ENCODE results near the gene OR10P1.
"Not testable (repeated sequence)": the region's sequence is repeated elsewhere in the genome, so short reads cannot be mapped to it uniquely, and the experiment has no call there.

The OR10P1 gene, protein sequence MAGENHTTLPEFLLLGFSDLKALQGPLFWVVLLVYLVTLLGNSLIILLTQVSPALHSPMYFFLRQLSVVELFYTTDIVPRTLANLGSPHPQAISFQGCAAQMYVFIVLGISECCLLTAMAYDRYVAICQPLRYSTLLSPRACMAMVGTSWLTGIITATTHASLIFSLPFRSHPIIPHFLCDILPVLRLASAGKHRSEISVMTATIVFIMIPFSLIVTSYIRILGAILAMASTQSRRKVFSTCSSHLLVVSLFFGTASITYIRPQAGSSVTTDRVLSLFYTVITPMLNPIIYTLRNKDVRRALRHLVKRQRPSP

DNA sequence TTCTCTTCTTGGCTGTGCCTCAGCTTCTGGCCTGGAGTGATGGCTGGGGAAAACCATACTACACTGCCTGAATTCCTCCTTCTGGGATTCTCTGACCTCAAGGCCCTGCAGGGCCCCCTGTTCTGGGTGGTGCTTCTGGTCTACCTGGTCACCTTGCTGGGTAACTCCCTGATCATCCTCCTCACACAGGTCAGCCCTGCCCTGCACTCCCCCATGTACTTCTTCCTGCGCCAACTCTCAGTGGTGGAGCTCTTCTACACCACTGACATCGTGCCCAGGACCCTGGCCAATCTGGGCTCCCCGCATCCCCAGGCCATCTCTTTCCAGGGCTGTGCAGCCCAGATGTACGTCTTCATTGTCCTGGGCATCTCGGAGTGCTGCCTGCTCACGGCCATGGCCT lies at the start of gene OR10P1:
Gene OR10P1 (plus strand): TSS at position 40 of the 400 bp plus-strand sequence. CDS start 0 bp downstream, at position 40.
- no peak for DNase-seq (ENCODE audit: low read depth, low spot score)
- no peak within 1 kb of the TSS for H3K27ac ChIP-seq

DNA sequence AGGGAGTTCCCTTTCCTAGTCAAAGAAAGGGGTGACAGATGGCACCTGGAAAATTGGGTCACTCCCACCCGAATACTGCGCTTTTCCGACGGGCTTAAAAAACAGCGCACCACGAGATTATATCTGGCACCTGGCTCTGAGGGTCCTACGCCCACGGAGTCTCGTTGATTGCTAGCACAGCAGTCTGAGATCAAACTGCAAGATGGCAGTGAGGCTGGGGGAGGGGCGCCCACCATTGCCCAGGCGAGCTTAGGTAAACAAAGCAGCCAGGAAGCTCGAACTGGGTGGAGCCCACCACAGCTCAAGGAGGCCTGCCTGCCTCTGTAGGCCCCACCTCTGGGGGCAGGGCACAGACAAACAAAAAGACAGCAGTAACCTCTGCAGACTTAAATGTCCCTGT lies 46.5 kb upstream of the OR10P1 start:
- not testable (repeated sequence) for DNase-seq (ENCODE audit: low read depth, low spot score); H3K27ac ChIP-seq

DNA sequence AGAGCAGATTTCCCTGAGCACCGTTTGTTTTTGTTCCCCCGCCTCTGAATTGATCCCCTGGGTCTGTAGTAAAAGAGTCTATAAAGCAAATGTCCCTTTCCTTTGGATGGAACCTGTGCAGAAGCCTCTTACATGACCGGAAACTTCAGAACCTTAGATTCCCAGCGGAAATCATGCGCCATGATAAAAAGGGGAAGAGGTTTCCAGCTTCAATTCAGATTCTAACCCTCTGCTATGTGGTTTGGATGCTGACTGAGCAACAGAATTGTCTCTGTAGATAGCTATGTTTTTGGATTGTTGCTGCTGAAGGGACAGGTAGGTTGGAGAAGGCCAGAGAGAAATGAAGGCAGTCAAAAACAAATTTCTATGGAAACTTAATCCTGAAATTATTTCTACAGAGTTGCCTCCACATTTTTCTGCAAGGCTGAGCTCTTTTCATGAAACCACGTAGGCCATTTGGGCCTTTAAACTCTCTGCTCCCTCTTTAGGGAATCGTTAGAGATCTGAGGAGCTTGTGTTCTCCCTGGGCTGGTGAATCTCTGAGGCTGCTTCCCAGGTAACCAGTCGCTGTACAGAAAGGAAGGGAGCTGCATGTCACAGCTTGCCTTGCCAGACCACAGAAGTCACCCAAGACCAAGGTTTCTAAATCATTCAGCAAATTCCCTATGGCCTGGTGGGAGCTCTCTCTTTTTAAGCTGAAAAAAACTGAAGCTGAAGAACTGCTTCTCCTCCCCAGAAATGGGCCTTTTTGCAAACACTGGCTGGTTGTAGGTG lies 28.7 kb upstream of the OR10P1 start:
- H3K27ac ChIP-seq: no peak overlapping the region
- peak; percentile 34 for DNase-seq (ENCODE audit: low read depth, low spot score)

DNA sequence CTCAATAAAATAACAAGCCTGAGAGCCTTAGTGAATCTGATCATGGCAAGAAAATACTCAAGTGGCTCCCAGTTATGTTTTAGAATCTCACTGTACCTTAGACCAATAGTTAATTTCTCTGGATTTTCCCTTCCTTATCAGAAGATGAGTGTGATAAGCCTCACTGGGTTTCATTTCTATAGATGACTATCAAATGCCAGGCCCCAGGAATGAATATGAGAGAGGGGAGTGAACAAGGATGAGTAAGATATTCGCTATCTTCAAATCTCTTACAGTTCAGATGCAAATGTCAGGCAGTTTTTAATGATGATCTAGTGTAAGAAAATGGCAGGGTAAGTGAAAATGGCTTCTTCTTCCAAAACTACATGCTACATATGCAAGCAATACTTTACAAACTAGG lies 26.1 kb upstream of the OR10P1 start:
- no peak overlapping the region for H3K27ac ChIP-seq
- DNase-seq (ENCODE audit: low read depth, low spot score): no peak

DNA sequence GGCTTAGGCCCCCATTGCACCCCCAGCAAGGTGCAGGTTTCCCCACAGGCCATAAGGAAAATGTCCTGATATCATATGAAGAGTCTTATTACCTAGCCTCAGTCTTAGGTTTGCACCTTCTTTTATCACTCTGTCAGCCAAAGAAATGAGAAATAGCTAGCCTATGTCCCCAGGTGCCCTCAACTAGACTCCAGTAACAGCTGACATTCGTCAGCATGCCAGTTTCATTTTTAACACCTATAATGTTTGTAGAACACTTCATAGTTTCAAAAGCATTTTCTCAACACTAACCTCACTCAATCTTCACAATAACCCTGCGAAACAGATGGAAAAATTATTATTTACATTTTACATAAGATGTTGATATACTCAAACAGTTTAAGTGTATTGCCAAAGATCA lies 24.0 kb upstream of the OR10P1 start:
- H3K27ac ChIP-seq: no peak overlapping the region

DNA sequence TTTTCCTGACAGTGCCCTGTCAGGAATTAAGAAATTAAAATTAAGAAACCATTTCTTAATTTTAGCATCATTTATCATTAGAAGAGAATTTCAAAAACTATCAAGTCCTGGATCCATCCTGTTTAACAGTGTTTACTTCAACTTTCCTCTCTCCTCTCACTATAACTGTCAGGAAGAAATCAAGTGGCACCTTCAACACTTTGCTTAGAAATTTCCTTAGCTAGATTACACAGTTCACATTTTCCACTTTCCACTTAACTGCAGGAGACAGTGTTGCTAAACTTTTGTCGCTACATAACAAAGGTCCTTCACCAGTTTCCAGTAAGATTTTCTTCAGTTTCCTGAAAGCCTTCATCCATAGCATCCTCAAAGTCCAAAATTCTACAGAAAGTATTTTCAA lies 21.9 kb upstream of the OR10P1 start:
- no peak overlapping the region for H3K27ac ChIP-seq
- DNase-seq (ENCODE audit: low read depth, low spot score): no peak

More for the DNA sequence above, 24.0 kb upstream of the OR10P1 start:
- no peak for DNase-seq (ENCODE audit: low read depth, low spot score)

DNA sequence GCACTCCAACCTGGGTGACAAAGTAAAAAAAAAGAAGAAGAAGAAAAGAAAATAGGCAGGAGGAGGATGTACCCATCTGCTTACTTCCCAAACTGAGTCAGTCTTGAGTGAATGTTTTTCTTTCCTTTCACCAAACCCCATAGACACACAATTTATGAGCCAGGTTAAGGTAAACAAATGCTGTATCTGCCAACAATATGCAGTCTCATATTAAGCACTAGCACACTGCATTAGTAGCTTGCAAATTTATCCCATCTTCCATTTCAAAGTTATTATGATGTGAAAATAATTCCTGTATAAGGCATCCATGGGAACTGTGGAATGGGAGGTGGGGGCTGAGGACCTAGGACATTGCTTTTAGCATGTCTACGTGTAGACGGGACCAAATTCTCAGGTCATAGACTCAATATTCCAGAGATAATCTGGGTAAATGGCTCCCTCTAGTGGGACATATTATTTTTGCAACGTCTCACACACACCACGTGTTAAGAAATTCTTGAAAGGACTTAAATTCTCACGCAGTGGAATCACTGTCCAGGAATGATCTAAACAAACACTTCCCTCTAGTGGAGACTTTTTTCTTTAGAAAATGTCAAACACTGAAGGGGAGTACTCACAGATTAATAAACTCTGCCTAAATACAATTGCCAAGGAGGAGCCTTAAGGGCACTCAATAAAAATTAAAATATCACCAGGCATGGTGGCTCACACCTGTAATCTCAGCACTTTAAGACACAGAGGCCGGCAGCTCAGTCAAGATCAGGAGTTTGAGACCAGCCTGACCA lies 17.1 kb upstream of the OR10P1 start:
- H3K27ac ChIP-seq: no peak overlapping the region
- peak; percentile 52 for DNase-seq (ENCODE audit: low read depth, low spot score)

DNA sequence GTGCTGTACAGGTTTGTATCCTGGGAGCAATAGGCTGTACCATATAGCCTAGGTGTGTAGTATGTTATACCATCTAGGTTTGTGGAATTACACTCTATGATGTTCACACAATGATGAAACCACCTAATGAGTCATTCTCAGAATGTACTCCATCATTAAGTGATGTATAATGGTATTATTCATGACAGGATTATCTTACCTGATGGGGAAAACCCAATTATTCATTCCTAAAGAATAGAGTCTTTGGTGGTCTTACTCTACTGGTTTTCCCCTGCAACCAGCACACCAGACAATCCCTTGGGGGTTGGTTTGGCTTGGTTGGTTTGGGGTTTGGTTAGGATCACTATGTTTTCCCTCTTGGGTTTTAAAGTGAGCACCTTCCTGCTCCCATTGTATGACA lies 12.6 kb upstream of the OR10P1 start:
- no peak overlapping the region for H3K27ac ChIP-seq

DNA sequence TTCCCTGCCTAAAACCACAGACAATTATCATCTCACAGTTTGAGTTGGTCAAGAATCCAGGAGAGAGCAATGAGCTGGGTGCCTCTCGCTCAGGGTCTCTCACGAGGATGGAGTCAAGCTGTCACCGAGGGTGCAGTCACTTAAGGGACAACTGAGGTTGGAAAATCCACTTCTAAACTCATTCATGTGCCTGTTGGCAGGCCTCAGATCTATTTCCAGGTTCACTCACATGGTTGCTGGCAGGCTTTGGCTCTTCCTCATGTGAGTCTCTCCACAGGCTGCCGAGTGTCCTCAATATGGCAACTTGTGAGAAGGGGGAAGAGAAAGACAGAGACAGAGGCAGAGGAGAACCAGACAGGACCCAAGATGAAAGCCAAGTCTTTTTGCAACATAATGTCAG lies 10.5 kb upstream of the OR10P1 start:
- DNase-seq (ENCODE audit: low read depth, low spot score): no peak
- H3K27ac ChIP-seq: no peak overlapping the region

More for the DNA sequence above, 12.6 kb upstream of the OR10P1 start:
- DNase-seq (ENCODE audit: low read depth, low spot score): peak; percentile 22

DNA sequence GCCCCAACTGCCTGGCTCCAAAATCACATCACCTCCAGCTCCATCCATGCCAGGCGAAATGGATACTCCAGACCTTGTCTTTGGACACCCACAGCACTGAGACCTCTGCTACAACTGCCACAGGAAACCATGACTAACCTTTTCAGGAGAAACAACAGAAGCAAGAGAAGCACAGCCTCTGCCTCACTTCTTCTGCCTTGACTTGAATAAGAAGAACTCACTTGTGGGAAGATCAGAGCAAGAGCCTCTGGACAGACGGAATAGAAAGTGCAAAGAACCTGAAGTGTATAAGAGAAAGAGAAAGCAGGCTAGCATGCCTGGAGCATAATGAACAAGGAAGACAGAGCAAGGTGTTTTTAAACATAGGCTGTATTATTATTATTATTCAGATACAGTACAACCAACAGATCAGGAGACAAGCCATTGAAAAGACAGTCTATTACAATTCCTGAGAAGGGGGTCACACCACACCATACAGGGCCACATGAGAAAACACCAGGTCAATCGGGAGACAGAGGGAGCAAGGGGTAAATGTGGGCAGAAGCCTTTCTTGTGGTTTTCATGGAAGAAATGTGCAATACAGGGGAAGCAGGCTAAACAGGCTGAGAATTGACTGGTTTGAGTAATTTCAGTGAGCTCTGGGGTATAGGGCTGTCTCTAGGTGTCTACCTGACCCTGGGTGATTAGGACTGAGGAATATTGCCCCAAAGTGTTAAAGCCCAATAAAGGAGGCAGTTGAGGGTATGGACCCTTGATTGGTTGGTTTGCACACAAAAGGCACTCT lies 7.4 kb upstream of the OR10P1 start:
- no peak overlapping the region for H3K27ac ChIP-seq
- DNase-seq (ENCODE audit: low read depth, low spot score): no peak

DNA sequence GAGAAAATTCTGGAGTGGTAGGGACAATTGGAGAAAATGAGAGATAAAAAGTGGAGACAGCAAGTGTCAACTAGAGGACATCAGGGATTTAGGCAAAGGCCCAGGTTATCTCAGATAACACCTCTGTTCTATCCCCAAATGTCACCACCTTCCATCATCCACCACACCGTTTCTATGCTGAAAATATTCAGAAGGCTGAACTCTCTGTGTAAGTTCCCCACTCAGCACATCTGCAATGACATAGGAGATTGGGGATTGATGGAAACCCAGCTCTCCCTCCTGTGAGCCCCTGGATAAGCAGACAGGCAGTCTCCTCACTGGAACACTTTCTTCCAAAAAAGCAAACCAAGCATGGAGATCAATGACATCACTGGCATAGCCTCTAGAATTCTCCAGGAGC lies 5.6 kb upstream of the OR10P1 start:
- DNase-seq (ENCODE audit: low read depth, low spot score): no peak
- no peak overlapping the region for H3K27ac ChIP-seq

DNA sequence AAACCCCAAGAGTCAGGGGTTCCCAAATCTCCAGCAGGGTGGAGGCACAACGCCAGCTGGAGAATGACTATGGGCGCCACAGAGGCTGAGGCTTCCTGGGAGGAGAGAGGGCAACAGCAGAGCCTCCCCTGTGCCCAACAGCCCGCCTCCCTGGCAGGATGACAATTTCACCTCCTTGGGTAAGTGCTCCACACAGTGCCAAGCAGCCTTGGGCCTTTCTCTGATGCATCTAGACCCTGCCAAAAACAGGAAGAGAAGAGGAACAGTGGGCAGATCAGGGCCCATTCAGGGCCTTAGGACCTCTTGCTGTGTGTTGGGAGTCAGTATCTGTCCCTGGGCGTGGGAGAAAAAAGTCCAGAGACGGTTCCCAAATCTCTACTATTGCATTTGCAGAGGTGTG lies 5.0 kb upstream of the OR10P1 start:
- no peak for DNase-seq (ENCODE audit: low read depth, low spot score)

DNA sequence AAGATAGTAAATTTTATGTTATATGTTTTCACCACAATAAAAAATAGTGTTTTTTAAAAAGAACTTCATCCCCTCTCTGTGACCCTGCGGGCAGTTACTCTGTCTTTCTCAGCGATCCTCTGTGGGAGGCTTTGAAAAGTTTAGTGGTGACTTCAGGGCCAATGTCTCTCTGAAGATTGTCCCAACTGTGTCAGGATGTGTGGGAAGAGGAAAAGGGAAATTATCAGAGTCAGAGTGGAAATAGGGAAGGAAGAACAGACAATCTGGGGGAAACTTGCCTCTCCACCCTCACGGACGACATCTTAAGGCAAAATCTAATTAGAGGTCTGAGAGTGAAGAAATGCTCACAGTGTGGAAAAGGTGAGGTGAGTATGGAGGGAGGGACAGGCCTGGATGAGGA lies 3.5 kb upstream of the OR10P1 start:
- DNase-seq (ENCODE audit: low read depth, low spot score): no peak
- no peak overlapping the region for H3K27ac ChIP-seq

More for the DNA sequence above, 5.0 kb upstream of the OR10P1 start:
- no peak overlapping the region for H3K27ac ChIP-seq

DNA sequence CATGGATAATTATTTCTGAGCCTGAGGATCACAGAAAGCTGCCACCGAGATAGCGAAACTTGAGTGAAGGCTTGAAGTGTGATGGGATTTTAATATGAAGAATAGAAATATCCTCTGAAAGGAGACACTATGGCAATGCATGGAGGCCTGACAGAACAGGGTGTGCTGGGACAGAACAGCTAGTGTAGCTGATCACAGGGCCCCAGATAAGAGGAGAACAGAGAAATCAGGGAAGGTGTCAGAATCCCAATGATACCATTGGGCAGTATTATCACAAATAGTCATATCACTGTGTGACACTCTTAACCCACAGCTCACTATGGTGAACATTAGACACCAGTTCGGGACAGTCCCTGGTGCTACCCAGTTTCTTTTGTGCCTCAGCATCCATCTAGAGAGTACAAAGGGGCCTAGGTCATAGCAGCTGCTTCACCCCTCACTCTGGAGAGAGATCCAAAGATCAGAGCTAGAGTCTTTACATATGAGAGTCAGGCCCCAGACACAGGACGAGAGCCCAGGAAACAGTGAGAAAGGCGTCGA lies 506 bp upstream of the OR10P1 start:
- DNase-seq (ENCODE audit: low read depth, low spot score): no peak
- H3K27ac ChIP-seq: no peak overlapping the region

DNA sequence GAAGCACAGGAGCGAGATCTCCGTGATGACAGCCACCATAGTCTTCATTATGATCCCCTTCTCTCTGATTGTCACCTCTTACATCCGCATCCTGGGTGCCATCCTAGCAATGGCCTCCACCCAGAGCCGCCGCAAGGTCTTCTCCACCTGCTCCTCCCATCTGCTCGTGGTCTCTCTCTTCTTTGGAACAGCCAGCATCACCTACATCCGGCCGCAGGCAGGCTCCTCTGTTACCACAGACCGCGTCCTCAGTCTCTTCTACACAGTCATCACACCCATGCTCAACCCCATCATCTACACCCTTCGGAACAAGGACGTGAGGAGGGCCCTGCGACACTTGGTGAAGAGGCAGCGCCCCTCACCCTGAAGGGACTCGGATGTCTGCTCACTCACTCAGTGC lies 775 bp downstream of the OR10P1 start:
- DNase-seq (ENCODE audit: low read depth, low spot score): no peak
- H3K27ac ChIP-seq: no peak overlapping the region

DNA sequence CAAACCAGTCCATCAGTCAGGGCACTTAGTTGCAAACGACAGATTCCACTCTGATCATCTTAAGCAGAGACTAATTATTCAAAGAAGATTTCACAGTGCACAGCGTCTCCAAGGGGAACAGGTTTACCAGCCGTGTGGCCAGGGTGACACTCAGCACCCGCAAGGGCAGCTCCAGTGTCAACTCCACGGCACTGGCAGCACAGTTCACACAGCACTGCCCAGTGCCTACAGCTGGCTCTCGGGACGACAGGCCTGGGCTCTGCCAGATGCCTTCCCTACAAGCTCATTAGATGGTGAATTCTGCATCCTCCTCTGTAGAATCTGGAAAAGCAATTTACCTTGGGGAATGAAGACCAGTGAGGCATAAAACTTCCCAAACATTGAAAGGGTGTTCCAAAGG lies 4.9 kb downstream of the OR10P1 start:
- no peak for DNase-seq (ENCODE audit: low read depth, low spot score)
- H3K27ac ChIP-seq: no peak overlapping the region

DNA sequence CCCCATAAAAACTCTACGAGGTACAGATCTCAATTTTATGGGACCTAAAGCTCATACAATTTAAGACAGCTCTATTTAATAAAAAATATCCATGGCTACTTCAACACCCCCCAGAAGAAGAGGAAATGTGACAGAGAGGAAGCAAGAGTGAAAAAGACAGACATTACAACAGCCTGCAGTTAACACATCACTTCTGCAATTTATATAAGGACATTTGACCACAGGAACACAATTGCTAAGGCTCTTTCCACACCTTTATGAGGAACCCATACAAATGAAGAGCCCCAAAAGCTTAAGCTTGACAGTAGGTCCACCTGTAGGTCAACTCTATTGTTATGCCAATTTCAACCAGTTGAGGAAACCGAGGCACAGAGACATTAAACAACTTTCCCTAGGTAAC lies 5.6 kb downstream of the OR10P1 start:
- no peak overlapping the region for H3K27ac ChIP-seq
- DNase-seq (ENCODE audit: low read depth, low spot score): no peak

DNA sequence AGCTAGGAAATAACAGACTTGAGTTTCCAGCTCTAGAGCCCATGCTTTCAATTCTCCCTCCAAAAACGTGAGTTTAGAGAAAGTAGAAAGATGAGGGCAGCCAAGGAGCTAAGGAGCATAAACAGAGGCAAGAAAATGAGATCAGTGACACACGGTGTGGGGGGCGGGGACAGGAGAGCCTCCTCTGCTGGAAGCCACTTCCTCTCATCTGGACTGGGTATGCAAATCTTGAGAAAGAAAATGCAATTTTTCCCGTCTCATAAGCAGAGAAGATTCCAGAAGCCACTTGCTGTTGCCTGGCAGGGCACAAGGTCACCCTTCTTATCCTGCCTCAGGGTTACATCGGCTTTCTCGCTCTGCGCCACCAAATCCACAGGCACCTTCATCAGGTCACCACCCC lies 6.0 kb downstream of the OR10P1 start:
- H3K27ac ChIP-seq: no peak overlapping the region
- DNase-seq (ENCODE audit: low read depth, low spot score): no peak

DNA sequence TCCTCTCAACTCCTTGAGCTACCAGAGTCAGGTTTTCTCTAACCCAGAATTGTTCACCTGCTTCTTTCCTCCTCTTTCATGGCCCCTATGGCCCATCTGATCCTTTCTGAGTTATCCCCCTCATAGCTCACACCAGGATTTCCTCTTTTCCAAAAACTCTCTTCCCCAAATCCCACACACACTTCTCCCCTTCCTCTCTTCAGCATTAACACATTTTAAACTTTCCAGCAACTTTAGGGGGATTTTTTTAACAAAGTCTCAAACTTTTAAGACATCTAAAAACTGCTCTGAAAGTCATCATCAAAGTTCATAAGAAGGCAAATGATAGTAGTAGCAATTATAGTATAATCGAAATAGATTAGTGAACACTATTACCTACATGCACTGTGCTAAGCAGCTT lies 7.9 kb downstream of the OR10P1 start:
- DNase-seq (ENCODE audit: low read depth, low spot score): no peak

DNA sequence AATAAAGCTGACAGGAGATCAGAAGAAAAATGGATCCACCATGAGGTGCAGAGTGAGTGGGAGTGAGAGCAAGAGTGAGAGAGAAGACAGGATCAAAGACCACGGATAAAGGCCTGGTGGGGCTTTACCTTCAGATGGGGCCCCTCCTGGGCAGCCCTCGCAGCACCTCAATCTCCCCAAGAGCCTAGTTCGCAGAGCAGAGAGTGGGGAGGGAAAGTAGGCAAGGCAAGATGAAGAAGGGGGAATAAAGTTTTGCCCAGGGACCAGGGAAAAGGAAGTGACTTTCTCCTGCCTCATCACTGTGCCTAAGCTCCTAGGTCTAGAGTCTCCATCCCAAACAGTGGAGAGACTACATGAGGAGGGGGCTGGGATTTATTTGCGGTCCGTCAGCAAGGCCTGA lies 10.3 kb downstream of the OR10P1 start:
- no peak for DNase-seq (ENCODE audit: low read depth, low spot score)
- H3K27ac ChIP-seq: no peak overlapping the region

More for the DNA sequence above, 7.9 kb downstream of the OR10P1 start:
- H3K27ac ChIP-seq: no peak overlapping the region

All from epithelial cell of prostate (primary cell).